B cell (primary cell): ENCODE data around the gene DNAJA3. TPM values are rescaled to one million over a fixed set of nuclear protein-coding genes. Genes with fewer than 3 reads are reported as not detected.

Experiments
- ATAC-seq: fragments of 200-7000 bp; cut with Tn5 transposase; one replicate; pipeline ENCODE4 v1.10.0; 2021; ENCODE audit warnings: low read depth, mild to moderate bottlenecking, moderate number of reproducible peaks, moderate library complexity
- CTCF ChIA-PET: fragments of 350-600 bp; sonication (Branson Sonifier 250); formaldehyde crosslinking; loops from one replicate; lab custom pipeline; 2021; ENCODE audit warnings: antibody characterized with exemption, inconsistent platforms; lab: Charles Lee
- POLR2A ChIA-PET: fragments of 350-600 bp; sonication (Branson Sonifier 250); formaldehyde crosslinking; loops from one replicate; lab custom pipeline; 2021; ENCODE audit warnings: antibody characterized with exemption; lab: Charles Lee
- DNase-seq: peaks from one replicate; pipeline ENCODE4 v3.0.0; 2013
- H2AFZ ChIP-seq: 2 replicates; pipeline ENCODE4 v1.6.1; 2012; ENCODE audit warnings: mild to moderate bottlenecking, low read depth, low read length; ENCODE audit not compliant: insufficient read depth, poor library complexity, severe bottlenecking
- H3K27ac ChIP-seq, 2 donors: 1 replicate in 1 of 2; 2 replicates in 1 of 2; pipeline ENCODE4 v1.5.1; 2012 to 2013; ENCODE audit warnings: low read length in 2 of 2, mild to moderate bottlenecking in 2 of 2, moderate library complexity in 1 of 2
- H3K27me3 ChIP-seq, 4 experiments: fragments of 200-600 bp in 1 of 4; sonication (generic) in 1 of 4; replicated peaks in 1 of 4; 1 replicate in 2 of 4; 2 replicates in 2 of 4; pipeline versions ENCODE4 v1.6.1 to v1.7.0; 2013 to 2016; ENCODE audit warnings: low read length in 3 of 4, mild to moderate bottlenecking in 2 of 4, mixed read lengths in 1 of 4, moderate library complexity in 1 of 4; ENCODE audit not compliant: insufficient read depth in 4 of 4, control insufficient read depth in 3 of 4; ENCODE audit errors: control extremely low read depth in 1 of 4
- H3K36me3 ChIP-seq, 2 experiments: replicated peaks in 1 of 2; 1 replicate in 1 of 2; 2 replicates in 1 of 2; pipeline versions ENCODE4 v1.6.1 to v1.7.1; 2013; ENCODE audit warnings: low read length in 1 of 2; ENCODE audit not compliant: insufficient read depth in 2 of 2, control insufficient read depth in 1 of 2; ENCODE audit errors: control extremely low read depth in 1 of 2, extremely low read depth in 1 of 2
- H3K4me1 ChIP-seq, 2 donors: fragments of 200-600 bp in 1 of 2; sonication (generic) in 1 of 2; 1 replicate in 1 of 2; 2 replicates in 1 of 2; pipeline versions ENCODE4 v1.5.1 to v1.6.1; 2013 to 2017; ENCODE audit warnings: low read length in 2 of 2; ENCODE audit not compliant: control insufficient read depth in 2 of 2, insufficient read depth in 2 of 2
- H3K4me2 ChIP-seq: replicated peaks from 2 replicates; pipeline ENCODE3; 2012; ENCODE audit warnings: mild to moderate bottlenecking, low read depth, low read length; ENCODE audit not compliant: poor library complexity, severe bottlenecking
- H3K4me3 ChIP-seq, 5 experiments: fragments of 200-600 bp in 1 of 5; sonication (generic) in 1 of 5; 1 replicate in 3 of 5; 2 replicates in 2 of 5; pipeline versions ENCODE4 v1.5.1 to v1.7.0; 2011 to 2016; ENCODE audit warnings: low read length in 4 of 5, mild to moderate bottlenecking in 4 of 5, low read depth in 2 of 5, control low read depth in 1 of 5, moderate library complexity in 1 of 5; ENCODE audit not compliant: insufficient read depth in 1 of 5; ENCODE audit errors: control extremely low read depth in 1 of 5, extremely low read depth in 1 of 5
- H3K79me2 ChIP-seq: fragments of 200-600 bp; sonication (generic); one replicate; pipeline ENCODE4 v1.6.0; 2016; ENCODE audit warnings: low read length; ENCODE audit not compliant: control insufficient read depth, insufficient read depth
- H3K9ac ChIP-seq: fragments of 200-600 bp; sonication (generic); 2 replicates; pipeline ENCODE4 v1.6.1; 2017; ENCODE audit warnings: mild to moderate bottlenecking, low read length, moderate library complexity
- H3K9me3 ChIP-seq, 3 donors: one replicate each; pipeline versions ENCODE4 v1.6.1 to v1.7.1; 2013; ENCODE audit warnings: low read length in 2 of 3; ENCODE audit not compliant: control insufficient read depth in 2 of 3, insufficient read depth in 1 of 3; ENCODE audit errors: control extremely low read depth in 1 of 3
- H4K20me1 ChIP-seq: 2 replicates; pipeline ENCODE4 v1.6.0; 2012; ENCODE audit warnings: mild to moderate bottlenecking, low read length; ENCODE audit not compliant: insufficient read depth, control insufficient read depth, poor library complexity, severe bottlenecking
- H3K27ac Mint-ChIP-seq: one replicate; pipeline ENCODE4 v1.8.0; 2021; ENCODE audit warnings: mixed read lengths
- H3K27me3 Mint-ChIP-seq: one replicate; pipeline ENCODE4 v1.8.0; 2021; ENCODE audit warnings: mixed read lengths
- H3K4me1 Mint-ChIP-seq: one replicate; pipeline ENCODE4 v1.8.0; 2021; ENCODE audit warnings: mixed read lengths
- H3K4me3 Mint-ChIP-seq: one replicate; pipeline ENCODE4 v1.8.0; 2021; ENCODE audit warnings: mixed read lengths
- H3K9me3 Mint-ChIP-seq: one replicate; pipeline ENCODE4 v1.8.0; 2022; ENCODE audit warnings: mixed read lengths; ENCODE audit not compliant: insufficient read depth
- EZH2 ChIP-seq: IDR thresholded peaks from 2 replicates; pipeline ENCODE4 v1.6.1; 2012; ENCODE audit warnings: borderline replicate concordance, low read depth, mild to moderate bottlenecking, moderate library complexity, low read length; ENCODE audit not compliant: insufficient read depth, poor library complexity, severe bottlenecking
- WGBS: methylation state at CpG from one replicate; pipeline ENCODE4 v1.1.5; 2013; ENCODE audit warnings: missing lambda C conversion rate; ENCODE audit not compliant: insufficient coverage; 5-methylcytosine and 5-hydroxymethylcytosine counted together
- intact Hi-C: fragments of 100-400 bp; cut with micrococcal nuclease; formaldehyde crosslinking; loops from one replicate; pipeline ENCODE4 v1.10.0; 2022
- polyA plus RNA-seq: library from polyadenylated mRNA; depleted of rRNA; stranded (reverse); fragments of >200 nt; gene quantifications from 2 replicates; pipeline ENCODE4 v1.2.3, GENCODE V29; 2012
- total RNA-seq, 2 donors: library from RNA; stranded (reverse); fragments of 120-200 nt in 1 of 2; gene quantifications; 1 replicate in 1 of 2; 2 replicates in 1 of 2; pipeline versions ENCODE4 v1.2.3 to v1.2.4, GENCODE V29; 2013 to 2022
- TF ChIP-seq, protein P1 (sequence below): fragments of 200-600 bp; IDR thresholded peaks from one replicate; pipeline ENCODE4 v1.8.0; 2022; ENCODE audit warnings: antibody characterized with exemption, mild to moderate bottlenecking

Gene DNAJA3
- total and polyA plus RNA-seq, 2 donors (not counting 1 experiment from before 2014, with no cell fraction given), result 59.3 to 67.7 TPM

DNA sequence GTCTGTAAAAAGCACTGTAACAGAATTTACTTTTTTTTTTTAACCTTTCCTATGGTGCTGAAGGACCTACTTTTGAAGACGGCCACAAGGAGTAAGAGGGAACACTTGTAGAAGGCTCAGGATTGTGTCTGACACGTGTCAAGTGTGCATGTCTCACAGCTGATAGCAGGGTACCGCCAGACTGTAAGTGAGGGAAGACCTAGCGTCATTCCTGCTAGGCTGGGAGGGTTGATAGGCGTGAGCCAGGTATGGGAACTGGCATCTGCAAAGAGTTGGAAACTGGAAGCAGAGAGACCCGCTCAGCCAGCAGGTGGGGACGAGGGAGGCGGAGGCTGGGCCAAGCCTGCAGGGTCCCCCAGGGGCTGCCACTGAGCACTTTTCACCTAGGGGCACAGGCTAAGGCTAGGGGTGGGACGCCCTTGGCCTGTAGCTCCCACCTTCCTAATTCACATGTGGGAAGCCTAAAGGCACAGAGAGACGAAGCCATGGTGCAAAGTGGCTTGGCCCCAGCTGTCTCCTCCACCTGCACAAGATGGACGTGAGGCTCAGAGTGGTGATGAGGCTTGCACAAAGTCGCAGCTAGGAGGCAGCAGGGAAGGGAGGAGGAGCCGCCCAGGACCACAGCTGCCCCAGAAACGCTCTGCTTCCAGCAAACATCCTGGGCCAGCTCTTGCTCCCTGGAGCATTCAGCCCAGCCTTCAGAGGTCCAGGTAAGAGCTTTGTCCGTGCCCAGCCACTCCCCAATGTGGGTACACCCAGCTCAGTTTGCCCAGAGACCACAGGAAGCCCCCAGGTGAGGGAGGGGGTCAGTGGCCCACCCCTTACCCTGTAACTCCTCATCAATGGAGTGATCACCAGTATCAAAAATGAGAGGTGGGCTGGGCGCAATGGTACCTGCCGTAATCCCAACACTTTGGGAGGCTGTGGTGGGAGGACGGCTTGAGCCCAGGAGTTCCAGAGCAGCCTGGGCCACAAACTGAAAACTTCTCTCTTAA is 35.1 kb upstream of the DNAJA3 start:
- Histone ChIP-seq H3K4me3 (no peak overlapping the region), H2AFZ (no peak overlapping the region), H3K36me3 (peaks cover 3 to 90% of the 10 kb centered on the region in 2 experiments), H3K27me3 (no peaks in the 10 kb centered on the region), H3K79me2 (peaks cover 58% of the 10 kb centered on the region), H3K27ac (no peak overlapping the region), H3K9me3 (no peaks in the 10 kb centered on the region), H4K20me1 (peaks cover 97% of the 10 kb centered on the region), H3K4me2 (no peak overlapping the region), H3K9ac (no peak overlapping the region), H3K4me1 (no peaks in the 10 kb centered on the region)
- ChIA-PET CTCF (interaction anchor here (0.9 to 3.3 kb wide), 4 partner anchors 12 to 60 kb away, joined by 3 to 27 read pairs (median 6); no protein-coding TSS in a partner anchor), POLR2A (no interaction called here)
- Mint-ChIP-seq H3K27me3 (no peaks in the 10 kb centered on the region), H3K27ac (no peak overlapping the region), H3K4me1 (no peaks in the 10 kb centered on the region), H3K9me3 (no peaks in the 10 kb centered on the region), H3K4me3 (no peak overlapping the region)
- WGBS, result 89% methylated on average over 15 of the region's 18 CpGs
- intact Hi-C loops, result no loop called here
- ATAC-seq (no peak), DNase-seq (no peak)
- TF ChIP-seq EZH2, result no peak
- TF ChIP-seq, protein P1, sequence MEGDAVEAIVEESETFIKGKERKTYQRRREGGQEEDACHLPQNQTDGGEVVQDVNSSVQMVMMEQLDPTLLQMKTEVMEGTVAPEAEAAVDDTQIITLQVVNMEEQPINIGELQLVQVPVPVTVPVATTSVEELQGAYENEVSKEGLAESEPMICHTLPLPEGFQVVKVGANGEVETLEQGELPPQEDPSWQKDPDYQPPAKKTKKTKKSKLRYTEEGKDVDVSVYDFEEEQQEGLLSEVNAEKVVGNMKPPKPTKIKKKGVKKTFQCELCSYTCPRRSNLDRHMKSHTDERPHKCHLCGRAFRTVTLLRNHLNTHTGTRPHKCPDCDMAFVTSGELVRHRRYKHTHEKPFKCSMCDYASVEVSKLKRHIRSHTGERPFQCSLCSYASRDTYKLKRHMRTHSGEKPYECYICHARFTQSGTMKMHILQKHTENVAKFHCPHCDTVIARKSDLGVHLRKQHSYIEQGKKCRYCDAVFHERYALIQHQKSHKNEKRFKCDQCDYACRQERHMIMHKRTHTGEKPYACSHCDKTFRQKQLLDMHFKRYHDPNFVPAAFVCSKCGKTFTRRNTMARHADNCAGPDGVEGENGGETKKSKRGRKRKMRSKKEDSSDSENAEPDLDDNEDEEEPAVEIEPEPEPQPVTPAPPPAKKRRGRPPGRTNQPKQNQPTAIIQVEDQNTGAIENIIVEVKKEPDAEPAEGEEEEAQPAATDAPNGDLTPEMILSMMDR, result no peak
